ENCODE results near the gene RANGAP1.

Gene RANGAP1

GRCh38 chr22:41215926-41216325, 70.1 kb downstream of the RANGAP1 start:
- no peak overlapping the region for H3K27ac ChIP-seq (ENCODE audit: low read depth, low read length, severe bottlenecking)
- WGBS, 2 experiments (ENCODE audit: insufficient coverage in 2 of 2) = 98 to 100% methylated on average over 6 of the region's 7 CpGs
- H3K4me3 ChIP-seq (ENCODE audit: extremely low read depth, insufficient read depth, low read length, poor library complexity, severe bottlenecking) = no peak overlapping the region
- H3K4me1 ChIP-seq (ENCODE audit: control insufficient read depth, insufficient read depth, low read length, poor library complexity, severe bottlenecking) = peaks cover 11% of the 10 kb centered on the region
- H3K9me3 ChIP-seq (ENCODE audit: control insufficient read depth, low read length) = peaks cover 5% of the 10 kb centered on the region
- H3K36me3 ChIP-seq (ENCODE audit: control insufficient read depth, insufficient read depth, low read length) = peaks cover 58% of the 10 kb centered on the region

GRCh38 chr22:41215409-41215808, 70.6 kb downstream of the RANGAP1 start:
- Histone ChIP-seq H3K4me1 (ENCODE audit: control insufficient read depth, insufficient read depth, low read length, poor library complexity, severe bottlenecking) (peaks cover 11% of the 10 kb centered on the region), H3K4me3 (ENCODE audit: extremely low read depth, insufficient read depth, low read length, poor library complexity, severe bottlenecking) (no peak overlapping the region), H3K27ac (ENCODE audit: low read depth, low read length, severe bottlenecking) (no peak overlapping the region), H3K9me3 (ENCODE audit: control insufficient read depth, low read length) (peaks cover 5% of the 10 kb centered on the region), H3K36me3 (ENCODE audit: control insufficient read depth, insufficient read depth, low read length) (peaks cover 63% of the 10 kb centered on the region)
- WGBS, 2 experiments (ENCODE audit: insufficient coverage in 2 of 2) = 94 to 98% methylated on average over 10 of the region's 10 CpGs

GRCh38 chr22:41206719-41207118, 79.3 kb downstream of the RANGAP1 start:
- no peak overlapping the region for H3K27ac ChIP-seq (ENCODE audit: low read depth, low read length, severe bottlenecking)
- H3K9me3 ChIP-seq (ENCODE audit: control insufficient read depth, low read length) = no peaks in the 10 kb centered on the region
- H3K36me3 ChIP-seq (ENCODE audit: control insufficient read depth, insufficient read depth, low read length) = peaks cover 24% of the 10 kb centered on the region
- 94 to 100% methylated on average over 4 to 7 of the region's 9 CpGs for WGBS, 2 experiments (ENCODE audit: insufficient coverage in 2 of 2)
- H3K4me3 ChIP-seq (ENCODE audit: extremely low read depth, insufficient read depth, low read length, poor library complexity, severe bottlenecking) = no peak overlapping the region
- no peaks in the 10 kb centered on the region for H3K4me1 ChIP-seq (ENCODE audit: control insufficient read depth, insufficient read depth, low read length, poor library complexity, severe bottlenecking)

- WGBS, 2 experiments (ENCODE audit: insufficient coverage in 2 of 2) = 5 to 7% methylated on average over 32 to 34 of the region's 47 CpGs
- no peaks in the 10 kb centered on the region for H3K9me3 ChIP-seq (ENCODE audit: control insufficient read depth, low read length)
- H3K36me3 ChIP-seq (ENCODE audit: control insufficient read depth, insufficient read depth, low read length) = peaks cover 17% of the 10 kb centered on the region
- H3K4me1 ChIP-seq (ENCODE audit: control insufficient read depth, insufficient read depth, low read length, poor library complexity, severe bottlenecking) = no peaks in the 10 kb centered on the region
- H3K4me3 ChIP-seq (ENCODE audit: extremely low read depth, insufficient read depth, low read length, poor library complexity, severe bottlenecking) = peak within 1 kb of the TSS; percentile 91
- H3K27ac ChIP-seq (ENCODE audit: low read depth, low read length, severe bottlenecking) = peak within 1 kb of the TSS; percentile 45
These were observed 80.7 kb downstream of the RANGAP1 start, which contains the start of gene L3MBTL2 for GRCh38 chr22:41204992-41205900. TSS of gene L3MBTL2 (plus strand) at chr22:41205312. CDS start at chr22:41205363, 51 bp downstream.

GRCh38 chr22:41204066-41204465, 81.9 kb downstream of the RANGAP1 start:
- Histone ChIP-seq H3K27ac (ENCODE audit: low read depth, low read length, severe bottlenecking) (no peak overlapping the region), H3K9me3 (ENCODE audit: control insufficient read depth, low read length) (no peaks in the 10 kb centered on the region), H3K4me1 (ENCODE audit: control insufficient read depth, insufficient read depth, low read length, poor library complexity, severe bottlenecking) (no peaks in the 10 kb centered on the region), H3K36me3 (ENCODE audit: control insufficient read depth, insufficient read depth, low read length) (peaks cover 8% of the 10 kb centered on the region), H3K4me3 (ENCODE audit: extremely low read depth, insufficient read depth, low read length, poor library complexity, severe bottlenecking) (no peak overlapping the region)
- WGBS, 2 experiments (ENCODE audit: insufficient coverage in 2 of 2) = 73 to 79% methylated on average over 3 to 4 of the region's 6 CpGs

GRCh38 chr22:41203118-41203517, 82.9 kb downstream of the RANGAP1 start:
- Histone ChIP-seq H3K36me3 (ENCODE audit: control insufficient read depth, insufficient read depth, low read length) (peaks cover 8% of the 10 kb centered on the region), H3K4me1 (ENCODE audit: control insufficient read depth, insufficient read depth, low read length, poor library complexity, severe bottlenecking) (peaks cover under 1% of the 10 kb centered on the region), H3K27ac (ENCODE audit: low read depth, low read length, severe bottlenecking) (no peak overlapping the region), H3K9me3 (ENCODE audit: control insufficient read depth, low read length) (no peaks in the 10 kb centered on the region), H3K4me3 (ENCODE audit: extremely low read depth, insufficient read depth, low read length, poor library complexity, severe bottlenecking) (no peak overlapping the region)
- WGBS, 2 experiments (ENCODE audit: insufficient coverage in 2 of 2) = 85 to 100% methylated on average over 1 to 2 of the region's 2 CpGs

GRCh38 chr22:41201141-41201540, 84.8 kb downstream of the RANGAP1 start:
- no peak overlapping the region for H3K27ac ChIP-seq (ENCODE audit: low read depth, low read length, severe bottlenecking)
- H3K36me3 ChIP-seq (ENCODE audit: control insufficient read depth, insufficient read depth, low read length) = no peaks in the 10 kb centered on the region
- no peaks in the 10 kb centered on the region for H3K9me3 ChIP-seq (ENCODE audit: control insufficient read depth, low read length)
- H3K4me3 ChIP-seq (ENCODE audit: extremely low read depth, insufficient read depth, low read length, poor library complexity, severe bottlenecking) = no peak overlapping the region
- H3K4me1 ChIP-seq (ENCODE audit: control insufficient read depth, insufficient read depth, low read length, poor library complexity, severe bottlenecking) = peaks cover 3% of the 10 kb centered on the region
- WGBS, 2 experiments (ENCODE audit: insufficient coverage in 2 of 2) = 77 to 83% methylated on average over 5 to 8 of the region's 10 CpGs

- Histone ChIP-seq H3K4me3 (ENCODE audit: extremely low read depth, insufficient read depth, low read length, poor library complexity, severe bottlenecking) (peak overlapping the region; percentile 49), H3K4me1 (ENCODE audit: control insufficient read depth, insufficient read depth, low read length, poor library complexity, severe bottlenecking) (peaks cover 3% of the 10 kb centered on the region), H3K27ac (ENCODE audit: low read depth, low read length, severe bottlenecking) (no peak overlapping the region), H3K36me3 (ENCODE audit: control insufficient read depth, insufficient read depth, low read length) (no peaks in the 10 kb centered on the region), H3K9me3 (ENCODE audit: control insufficient read depth, low read length) (no peaks in the 10 kb centered on the region)
- 7 to 12% methylated on average over 3 to 5 of the region's 9 CpGs for WGBS, 2 experiments (ENCODE audit: insufficient coverage in 2 of 2)
These were observed 87.9 kb downstream of the RANGAP1 start for GRCh38 chr22:41198027-41198580.

GRCh38 chr22:41197038-41197972, 88.7 kb downstream of the RANGAP1 start:
- WGBS, 2 experiments (ENCODE audit: insufficient coverage in 2 of 2) = 1% methylated on average over 61 to 63 of the region's 91 CpGs
- Histone ChIP-seq H3K4me1 (ENCODE audit: control insufficient read depth, insufficient read depth, low read length, poor library complexity, severe bottlenecking) (peaks cover 3% of the 10 kb centered on the region), H3K4me3 (ENCODE audit: extremely low read depth, insufficient read depth, low read length, poor library complexity, severe bottlenecking) (peak overlapping the region; percentile 49), H3K27ac (ENCODE audit: low read depth, low read length, severe bottlenecking) (no peak overlapping the region), H3K9me3 (ENCODE audit: control insufficient read depth, low read length) (no peaks in the 10 kb centered on the region), H3K36me3 (ENCODE audit: control insufficient read depth, insufficient read depth, low read length) (no peaks in the 10 kb centered on the region)
